ENCODE measurements around the gene TRIM52. TPM values are rescaled to one million over a fixed set of nuclear protein-coding genes. Genes with fewer than 3 reads are reported as not detected.
A peak's percentile ranks its signal among the peaks of the same experiment; 100 is the strongest.

The TRIM52 gene
- total and polyA plus RNA-seq, 9 of the 15 experiments (the other 6 are each of a cell fraction or from before 2014, with no cell fraction given), result 3.3 to 21.9 (median 13.5) TPM

- TF ChIP-seq GTF2F1 (IDR thresholded peaks at IDR 0.05; ENCODE audit: low read depth, low read length) (no peak), COPS2 (conservative IDR thresholded peaks at IDR 0.05) (no peak), BCOR (IDR thresholded peaks at IDR 0.05) (no peak), ZEB2 (IDR thresholded peaks at IDR 0.05) (0 out of 2 replicates have a peak, but pooled peaks have one; percentile 12), ZNF165 (CRISPR knock-in tag; IDR thresholded peaks at IDR 0.05; ENCODE audit: borderline replicate concordance) (no peak), KDM1A (IDR thresholded peaks at IDR 0.05) (0 out of 4 replicates have a peak, but pooled peaks of 1 of the 2 experiments have one; percentile 9), RREB1 (CRISPR knock-in tag; IDR thresholded peaks at IDR 0.05) (no peak), ADNP (tag; IDR thresholded peaks at IDR 0.05) (no peak), USF2 (CRISPR knock-in tag; IDR thresholded peaks at IDR 0.05) (no peak), ILF3 (IDR thresholded peaks at IDR 0.05; ENCODE audit: borderline replicate concordance) (no peak), THAP12 (CRISPR knock-in tag; IDR thresholded peaks at IDR 0.05) (no peak), NCOR1 (IDR thresholded peaks at IDR 0.05) (peak; percentile 16; the same call in 1 of the 2 replicates), HMG20B (CRISPR knock-in tag; IDR thresholded peaks at IDR 0.05) (no peak), ZNF311 (CRISPR knock-in tag; IDR thresholded peaks at IDR 0.05) (no peak), TBP (optimal IDR thresholded peaks at IDR 0.05; ENCODE audit: low read depth, low read length) (no peak), C11orf30 (IDR thresholded peaks at IDR 0.05; ENCODE audit: low read depth) (no peak), ZNF124 (CRISPR knock-in tag; IDR thresholded peaks at IDR 0.05) (no peak), CCAR2 (IDR thresholded peaks at IDR 0.05; ENCODE audit: low read depth, low read length) (no peak), ZNF766 (CRISPR knock-in tag; conservative IDR thresholded peaks at IDR 0.05) (no peak), CBFA2T3 (IDR thresholded peaks at IDR 0.05) (peak; percentile 69), SIX5 (IDR thresholded peaks at IDR 0.05; ENCODE audit: borderline replicate concordance in 1 of 2, insufficient read depth in 1 of 2, low read depth in 1 of 2, low read length in 2 of 2) (no peak)
These were observed 1.7 kb downstream of the TRIM52 start (continued) for GRCh38 chr5:181259283-181259682.
